NT2/D1 (cell line): ENCODE data around the gene ZNF202.

Experiments
- SUZ12 ChIP-seq: IDR thresholded peaks from 2 replicates; pipeline ENCODE4 v1.6.1; 2011; ENCODE audit not compliant: insufficient read length, insufficient read depth; ENCODE audit errors: extremely low read depth
- YY1 ChIP-seq: IDR thresholded peaks from 2 replicates; pipeline ENCODE4 v1.6.1; 2011; ENCODE audit not compliant: insufficient read length, insufficient read depth
- ZNF274 ChIP-seq: IDR thresholded peaks from 2 replicates; pipeline ENCODE4 v1.6.1; 2011; ENCODE audit warnings: mild to moderate bottlenecking, low read depth, low read length

- TF ChIP-seq ZNF274 = no peak
- TF ChIP-seq SUZ12 = no peak
- no peak for TF ChIP-seq YY1
Observed at GRCh38 chr11:123742724-123743120, 1.3 kb upstream of the ZNF202 start.
